Parathyroid adenoma (tissue), 2 donors: ENCODE results near the gene KRTAP10-8.
"Not testable (repeated sequence)": the region's sequence is repeated elsewhere in the genome, so short reads cannot be mapped to it uniquely, and the experiment has no call there.

Experiments used
- H2AFZ ChIP-seq: fragments of 300-600 bp; sonication (generic); one replicate; pipeline ENCODE4 v1.7.0; 2017; ENCODE audit warnings: antibody characterized with exemption, mild to moderate bottlenecking
- H3K27ac ChIP-seq: fragments of 300-600 bp; sonication (generic); one replicate; pipeline ENCODE4 v1.7.0; 2017
- H3K27me3 ChIP-seq: fragments of 300-600 bp; sonication (generic); one replicate; pipeline ENCODE4 v1.7.0; 2017; ENCODE audit warnings: low read length; ENCODE audit not compliant: control insufficient read depth, insufficient read depth
- H3K36me3 ChIP-seq: fragments of 300-600 bp; sonication (generic); one replicate; pipeline ENCODE4 v1.7.0; 2017; ENCODE audit warnings: low read length; ENCODE audit not compliant: control insufficient read depth, insufficient read depth
- H3K4me1 ChIP-seq: fragments of 300-600 bp; sonication (generic); one replicate; pipeline ENCODE4 v1.7.0; 2017; ENCODE audit warnings: control low read depth
- H3K4me2 ChIP-seq: fragments of 300-600 bp; sonication (generic); one replicate; pipeline ENCODE4 v1.7.0; 2017; ENCODE audit warnings: low read length
- H3K4me3 ChIP-seq: fragments of 300-600 bp; sonication (generic); one replicate; pipeline ENCODE4 v1.7.0; 2017; ENCODE audit warnings: low read depth, low read length
- H3K79me2 ChIP-seq: fragments of 300-600 bp; sonication (generic); one replicate; pipeline ENCODE4 v1.7.0; 2017; ENCODE audit warnings: control low read depth
- H3K9ac ChIP-seq: fragments of 300-600 bp; sonication (generic); one replicate; pipeline ENCODE4 v1.7.0; 2017; ENCODE audit warnings: mild to moderate bottlenecking
- H3K9me3 ChIP-seq: fragments of 300-600 bp; sonication (generic); one replicate; pipeline ENCODE4 v1.7.0; 2017; ENCODE audit warnings: low read length; ENCODE audit not compliant: control insufficient read depth
- CTCF ChIP-seq: fragments of 300-600 bp; sonication (generic); IDR thresholded peaks from one replicate; pipeline ENCODE4 v1.7.0; 2017; ENCODE audit warnings: antibody characterized with exemption, mild to moderate bottlenecking
- donor health status: primary hyperparathyroidism.

KRTAP10-8 gene

GRCh38 chr21:44639331-44639655, 27.4 kb downstream of the KRTAP10-8 start:
- H2AFZ ChIP-seq = no peak overlapping the region
- H3K4me2 ChIP-seq = no peak overlapping the region
- no peaks in the 10 kb centered on the region for H3K9me3 ChIP-seq
- no peak overlapping the region for H3K9ac ChIP-seq
- H3K27ac ChIP-seq = no peak overlapping the region
- no peaks in the 10 kb centered on the region for H3K36me3 ChIP-seq
- no peaks in the 10 kb centered on the region for H3K27me3 ChIP-seq
- TF ChIP-seq CTCF = no peak
- H3K4me3 ChIP-seq = no peak overlapping the region
- no peaks in the 10 kb centered on the region for H3K79me2 ChIP-seq
- no peaks in the 10 kb centered on the region for H3K4me1 ChIP-seq

GRCh38 chr21:44640761-44641160, 28.9 kb downstream of the KRTAP10-8 start:
- no peak for TF ChIP-seq CTCF
- Histone ChIP-seq H3K9me3 (no peaks in the 10 kb centered on the region), H3K4me3 (no peak overlapping the region), H3K4me2 (no peak overlapping the region), H3K27ac (no peak overlapping the region), H3K9ac (no peak overlapping the region), H3K36me3 (no peaks in the 10 kb centered on the region), H3K4me1 (no peaks in the 10 kb centered on the region), H3K79me2 (no peaks in the 10 kb centered on the region), H2AFZ (no peak overlapping the region), H3K27me3 (no peaks in the 10 kb centered on the region)

GRCh38 chr21:44643741-44644310, 31.9 kb downstream of the KRTAP10-8 start:
- H3K9ac ChIP-seq = no peak overlapping the region
- TF ChIP-seq CTCF = no peak
- no peak overlapping the region for H3K4me3 ChIP-seq
- H3K36me3 ChIP-seq = no peaks in the 10 kb centered on the region
- no peak overlapping the region for H3K27ac ChIP-seq
- no peak overlapping the region for H3K4me2 ChIP-seq
- no peak overlapping the region for H2AFZ ChIP-seq
- no peaks in the 10 kb centered on the region for H3K4me1 ChIP-seq
- no peaks in the 10 kb centered on the region for H3K79me2 ChIP-seq
- no peaks in the 10 kb centered on the region for H3K9me3 ChIP-seq
- H3K27me3 ChIP-seq = no peaks in the 10 kb centered on the region

GRCh38 chr21:44644878-44645277, 33.0 kb downstream of the KRTAP10-8 start:
- H3K27me3 ChIP-seq = no peaks in the 10 kb centered on the region
- H3K9me3 ChIP-seq = no peaks in the 10 kb centered on the region

GRCh38 chr21:44646366-44647221, 34.7 kb downstream of the KRTAP10-8 start, which contains the start of gene KRTAP10-11:
Gene KRTAP10-11, plus strand, starts transcription at chr21:44646414. Its CDS starts 45 bp downstream, at chr21:44646459.
- H2AFZ ChIP-seq, H3K4me1 ChIP-seq, H3K27ac ChIP-seq, H3K27me3 ChIP-seq, H3K4me3 ChIP-seq, H3K4me2 ChIP-seq, H3K36me3 ChIP-seq, H3K79me2 ChIP-seq, H3K9me3 ChIP-seq, H3K9ac ChIP-seq: not testable (repeated sequence)

More at GRCh38 chr21:44644878-44645277, 33.0 kb downstream of the KRTAP10-8 start:
- Histone ChIP-seq H3K27ac (no peak overlapping the region), H2AFZ (no peak overlapping the region), H3K4me3 (no peak overlapping the region), H3K4me1 (no peaks in the 10 kb centered on the region), H3K4me2 (no peak overlapping the region), H3K9ac (no peak overlapping the region), H3K36me3 (no peaks in the 10 kb centered on the region), H3K79me2 (no peaks in the 10 kb centered on the region)
- TF ChIP-seq CTCF = no peak
